ENCODE results near the gene ALKBH3. TPM values are rescaled to one million over a fixed set of nuclear protein-coding genes. Genes with fewer than 3 reads are reported as not detected.

ALKBH3 gene
- total and polyA plus RNA-seq, 2 experiments from 2014 or later = 10.7 to 10.8 TPM

DNA sequence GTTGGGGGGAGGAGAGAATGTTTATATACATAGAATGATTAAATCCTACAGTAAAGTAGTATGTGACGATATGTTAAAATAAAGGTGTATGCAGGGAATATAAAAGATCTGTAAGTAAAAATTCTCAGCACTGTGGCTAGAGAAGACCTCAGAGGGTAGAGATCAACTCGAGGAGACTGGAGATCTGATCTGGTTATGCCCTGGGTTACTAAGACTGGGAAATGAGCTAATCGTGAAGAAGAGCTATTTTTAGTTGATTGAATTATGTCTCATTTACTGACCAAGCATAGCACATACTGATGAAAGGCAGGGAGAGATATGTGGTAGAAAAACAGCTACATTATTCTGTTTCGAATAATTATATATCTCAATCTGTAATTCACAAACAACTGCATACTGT lies 42.8 kb upstream of the ALKBH3 start:
- no peak for DNase-seq (ENCODE audit: low spot score)
- no peak overlapping the region for H3K27ac Mint-ChIP-seq
- TF ChIP-seq ZNF114 (CRISPR knock-in tag; IDR thresholded peaks at IDR 0.05) (no peak), NANOG (IDR thresholded peaks at IDR 0.05; ENCODE audit: borderline replicate concordance) (no peak), POLR2AphosphoS5 (IDR thresholded peaks at IDR 0.05; ENCODE audit: low read depth) (no peak), JUNB (IDR thresholded peaks at IDR 0.05; ENCODE audit: unreplicated experiment) (no peak), CREB1 (CRISPR knock-in tag; IDR thresholded peaks at IDR 0.05; ENCODE audit: low read depth) (no peak), EZH2 (IDR thresholded peaks at IDR 0.05; ENCODE audit: low read depth, unreplicated experiment) (no peak), STAT1 (IDR thresholded peaks at IDR 0.05; ENCODE audit: unreplicated experiment) (no peak)
- TF ChIP-seq, protein P1, sequence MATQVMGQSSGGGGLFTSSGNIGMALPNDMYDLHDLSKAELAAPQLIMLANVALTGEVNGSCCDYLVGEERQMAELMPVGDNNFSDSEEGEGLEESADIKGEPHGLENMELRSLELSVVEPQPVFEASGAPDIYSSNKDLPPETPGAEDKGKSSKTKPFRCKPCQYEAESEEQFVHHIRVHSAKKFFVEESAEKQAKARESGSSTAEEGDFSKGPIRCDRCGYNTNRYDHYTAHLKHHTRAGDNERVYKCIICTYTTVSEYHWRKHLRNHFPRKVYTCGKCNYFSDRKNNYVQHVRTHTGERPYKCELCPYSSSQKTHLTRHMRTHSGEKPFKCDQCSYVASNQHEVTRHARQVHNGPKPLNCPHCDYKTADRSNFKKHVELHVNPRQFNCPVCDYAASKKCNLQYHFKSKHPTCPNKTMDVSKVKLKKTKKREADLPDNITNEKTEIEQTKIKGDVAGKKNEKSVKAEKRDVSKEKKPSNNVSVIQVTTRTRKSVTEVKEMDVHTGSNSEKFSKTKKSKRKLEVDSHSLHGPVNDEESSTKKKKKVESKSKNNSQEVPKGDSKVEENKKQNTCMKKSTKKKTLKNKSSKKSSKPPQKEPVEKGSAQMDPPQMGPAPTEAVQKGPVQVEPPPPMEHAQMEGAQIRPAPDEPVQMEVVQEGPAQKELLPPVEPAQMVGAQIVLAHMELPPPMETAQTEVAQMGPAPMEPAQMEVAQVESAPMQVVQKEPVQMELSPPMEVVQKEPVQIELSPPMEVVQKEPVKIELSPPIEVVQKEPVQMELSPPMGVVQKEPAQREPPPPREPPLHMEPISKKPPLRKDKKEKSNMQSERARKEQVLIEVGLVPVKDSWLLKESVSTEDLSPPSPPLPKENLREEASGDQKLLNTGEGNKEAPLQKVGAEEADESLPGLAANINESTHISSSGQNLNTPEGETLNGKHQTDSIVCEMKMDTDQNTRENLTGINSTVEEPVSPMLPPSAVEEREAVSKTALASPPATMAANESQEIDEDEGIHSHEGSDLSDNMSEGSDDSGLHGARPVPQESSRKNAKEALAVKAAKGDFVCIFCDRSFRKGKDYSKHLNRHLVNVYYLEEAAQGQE (IDR thresholded peaks at IDR 0.05; ENCODE audit: unreplicated experiment) = no peak
- TF ChIP-seq, protein P2, sequence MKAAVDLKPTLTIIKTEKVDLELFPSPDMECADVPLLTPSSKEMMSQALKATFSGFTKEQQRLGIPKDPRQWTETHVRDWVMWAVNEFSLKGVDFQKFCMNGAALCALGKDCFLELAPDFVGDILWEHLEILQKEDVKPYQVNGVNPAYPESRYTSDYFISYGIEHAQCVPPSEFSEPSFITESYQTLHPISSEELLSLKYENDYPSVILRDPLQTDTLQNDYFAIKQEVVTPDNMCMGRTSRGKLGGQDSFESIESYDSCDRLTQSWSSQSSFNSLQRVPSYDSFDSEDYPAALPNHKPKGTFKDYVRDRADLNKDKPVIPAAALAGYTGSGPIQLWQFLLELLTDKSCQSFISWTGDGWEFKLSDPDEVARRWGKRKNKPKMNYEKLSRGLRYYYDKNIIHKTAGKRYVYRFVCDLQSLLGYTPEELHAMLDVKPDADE (IDR thresholded peaks at IDR 0.05) = no peak
- TF ChIP-seq, protein P3, sequence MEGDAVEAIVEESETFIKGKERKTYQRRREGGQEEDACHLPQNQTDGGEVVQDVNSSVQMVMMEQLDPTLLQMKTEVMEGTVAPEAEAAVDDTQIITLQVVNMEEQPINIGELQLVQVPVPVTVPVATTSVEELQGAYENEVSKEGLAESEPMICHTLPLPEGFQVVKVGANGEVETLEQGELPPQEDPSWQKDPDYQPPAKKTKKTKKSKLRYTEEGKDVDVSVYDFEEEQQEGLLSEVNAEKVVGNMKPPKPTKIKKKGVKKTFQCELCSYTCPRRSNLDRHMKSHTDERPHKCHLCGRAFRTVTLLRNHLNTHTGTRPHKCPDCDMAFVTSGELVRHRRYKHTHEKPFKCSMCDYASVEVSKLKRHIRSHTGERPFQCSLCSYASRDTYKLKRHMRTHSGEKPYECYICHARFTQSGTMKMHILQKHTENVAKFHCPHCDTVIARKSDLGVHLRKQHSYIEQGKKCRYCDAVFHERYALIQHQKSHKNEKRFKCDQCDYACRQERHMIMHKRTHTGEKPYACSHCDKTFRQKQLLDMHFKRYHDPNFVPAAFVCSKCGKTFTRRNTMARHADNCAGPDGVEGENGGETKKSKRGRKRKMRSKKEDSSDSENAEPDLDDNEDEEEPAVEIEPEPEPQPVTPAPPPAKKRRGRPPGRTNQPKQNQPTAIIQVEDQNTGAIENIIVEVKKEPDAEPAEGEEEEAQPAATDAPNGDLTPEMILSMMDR (conservative IDR thresholded peaks at IDR 0.05; ENCODE audit: low read depth in 2 of 2) = no peak
- peaks cover 19% of the 10 kb centered on the region; the same call in 1 of the 2 replicates for H3K36me3 ChIP-seq (ENCODE audit: insufficient read depth)
- peaks cover 31% of the 10 kb centered on the region for H3K36me3 Mint-ChIP-seq (ENCODE audit: low read depth)
- H3K27ac ChIP-seq (ENCODE audit: low read depth) = no peak overlapping the region
- peaks cover 8% of the 10 kb centered on the region; the same call in 1 of the 2 replicates for H4K20me1 ChIP-seq (replicated peaks; ENCODE audit: insufficient read depth)
- no peak overlapping the region for H3K4me3 ChIP-seq
- no peaks in the 10 kb centered on the region; the same call in 2 of the 3 replicates for H3K9me3 Mint-ChIP-seq
- H3K27me3 Mint-ChIP-seq (ENCODE audit: insufficient read depth, low read depth, poor library complexity) = no peaks in the 10 kb centered on the region
- no peak overlapping the region for H3K4me2 ChIP-seq
- H3K4me1 Mint-ChIP-seq = peaks cover 11% of the 10 kb centered on the region; the same call in 2 of the 3 replicates
- H3K4me1 ChIP-seq (ENCODE audit: insufficient read depth) = no peaks in the 10 kb centered on the region
- no peaks in the 10 kb centered on the region for H3K79me2 ChIP-seq (replicated peaks; ENCODE audit: insufficient read depth)
- no peaks in the 10 kb centered on the region for H3K27me3 ChIP-seq (ENCODE audit: insufficient read depth)
- no peaks in the 10 kb centered on the region for H3F3A ChIP-seq (replicated peaks; ENCODE audit: low read depth)
- H2AFZ ChIP-seq = no peak overlapping the region
- no peak overlapping the region for H3K4me3 Mint-ChIP-seq
- ATAC-seq = no peak
- H3K9me2 ChIP-seq (ENCODE audit: insufficient read depth) = no peaks in the 10 kb centered on the region
